Cardiac muscle cell (in vitro differentiated cells and primary cell): ENCODE measurements around the gene CNBP. TPM values are rescaled to one million over a fixed set of nuclear protein-coding genes. Genes with fewer than 3 reads are reported as not detected.

Source experiments
- DNase-seq, 2 donors: peaks; one replicate each; pipeline versions ENCODE4 v3.0.0 to v3.0.0-alpha.2; 2010 to 2017; ENCODE audit warnings: low read depth in 1 of 2, low spot score in 1 of 2
- H3K27ac ChIP-seq: fragments of 200-600 bp; sonication (generic); 2 replicates; pipeline ENCODE4 v1.5.1; 2016
- H3K27me3 ChIP-seq: fragments of 200-600 bp; sonication (generic); 2 replicates; pipeline ENCODE4 v1.6.0; 2016; ENCODE audit warnings: control low read depth
- H3K36me3 ChIP-seq: fragments of 200-600 bp; sonication (generic); 2 replicates; pipeline ENCODE4 v1.5.1; 2016; ENCODE audit warnings: control low read depth
- H3K4me1 ChIP-seq: fragments of 200-600 bp; sonication (generic); 2 replicates; pipeline ENCODE4 v1.8.1; 2017; ENCODE audit warnings: low read depth, mild to moderate bottlenecking, mixed run types
- H3K4me3 ChIP-seq: fragments of 200-600 bp; sonication (generic); 2 replicates; pipeline ENCODE4 v1.5.1; 2016; ENCODE audit warnings: mild to moderate bottlenecking
- H3K9me3 ChIP-seq: fragments of 200-600 bp; sonication (generic); 2 replicates; pipeline ENCODE4 v1.5.1; 2017; ENCODE audit warnings: low read depth, mild to moderate bottlenecking, control low read depth
- CTCF ChIP-seq: IDR thresholded peaks from 2 replicates; pipeline ENCODE4 v1.5.1; 2012; ENCODE audit warnings: low read depth, mild to moderate bottlenecking, low read length
- polyA plus RNA-seq: library from polyadenylated mRNA; unstranded; fragments of >200 nt; fragmentation: Nextera tagmentation; extraction: Ambion mirVana; gene quantifications from 2 replicates; pipeline ENCODE4 v1.2.1, GENCODE V29; 2016
- total RNA-seq: library from RNA; depleted of rRNA; stranded (reverse); fragments of >200 nt; gene quantifications from 2 replicates; pipeline ENCODE4 v1.2.3, GENCODE V29; 2016

The CNBP gene
- total and polyA plus RNA-seq, 2 experiments from 2014 or later, result 377 to 448 TPM

GRCh38 chr3:129207479-129207878 lies 23.8 kb upstream of the CNBP start:
- no peak overlapping the region for H3K27ac ChIP-seq
- no peak overlapping the region for H3K4me3 ChIP-seq
- no peaks in the 10 kb centered on the region for H3K4me1 ChIP-seq
- no peaks in the 10 kb centered on the region for H3K9me3 ChIP-seq
- no peaks in the 10 kb centered on the region for H3K27me3 ChIP-seq
- TF ChIP-seq CTCF, result no peak
- DNase-seq, result no peak
- no peaks in the 10 kb centered on the region for H3K36me3 ChIP-seq

- no peaks in the 10 kb centered on the region for H3K9me3 ChIP-seq
- H3K27me3 ChIP-seq, result no peaks in the 10 kb centered on the region
- H3K4me1 ChIP-seq, result no peaks in the 10 kb centered on the region
- no peaks in the 10 kb centered on the region for H3K36me3 ChIP-seq
- no peak for TF ChIP-seq CTCF
- H3K4me3 ChIP-seq, result no peak overlapping the region
- DNase-seq, result no peak
- H3K27ac ChIP-seq, result no peak overlapping the region
Measured at GRCh38 chr3:129205109-129205832, 21.6 kb upstream of the CNBP start.

- no peaks in the 10 kb centered on the region for H3K36me3 ChIP-seq
- DNase-seq, result no peak
- no peak for TF ChIP-seq CTCF
- H3K4me3 ChIP-seq, result no peak overlapping the region
- no peaks in the 10 kb centered on the region for H3K9me3 ChIP-seq
- no peak overlapping the region for H3K27ac ChIP-seq
- H3K27me3 ChIP-seq, result no peaks in the 10 kb centered on the region
- H3K4me1 ChIP-seq, result no peaks in the 10 kb centered on the region
Measured at GRCh38 chr3:129204473-129204872, 20.8 kb upstream of the CNBP start.

GRCh38 chr3:129199366-129199765 lies 15.7 kb upstream of the CNBP start:
- Histone ChIP-seq H3K27ac (no peak overlapping the region), H3K36me3 (no peaks in the 10 kb centered on the region), H3K9me3 (no peaks in the 10 kb centered on the region), H3K27me3 (no peaks in the 10 kb centered on the region), H3K4me3 (no peak overlapping the region), H3K4me1 (no peaks in the 10 kb centered on the region)
- DNase-seq, result no peak
- no peak for TF ChIP-seq CTCF

GRCh38 chr3:129197321-129197720 lies 13.6 kb upstream of the CNBP start:
- no peak overlapping the region for H3K27ac ChIP-seq

More at GRCh38 chr3:129197321-129197720, 13.6 kb upstream of the CNBP start:
- Histone ChIP-seq H3K4me3 (no peak overlapping the region), H3K27me3 (no peaks in the 10 kb centered on the region), H3K36me3 (no peaks in the 10 kb centered on the region), H3K9me3 (no peaks in the 10 kb centered on the region), H3K4me1 (no peaks in the 10 kb centered on the region)
- no peak for TF ChIP-seq CTCF
- no peak for DNase-seq
